Brain microvascular endothelial cell (primary cell): Measurements from ENCODE around the gene COL3A1.
A peak's percentile ranks its signal among the peaks of the same experiment; 100 is the strongest.

ENCODE experiments used
- DNase-seq: peaks from one replicate; pipeline ENCODE4 v3.0.0-alpha.2; 2020
- H3K27ac ChIP-seq: fragments of 250-450 bp; sonication (Bioruptor Pico); 2 replicates; pipeline ENCODE4 v1.5.1; 2020; ENCODE audit warnings: mild to moderate bottlenecking, moderate library complexity
- H3K27me3 ChIP-seq: fragments of 250-450 bp; sonication (Bioruptor Pico); replicated peaks from 2 replicates; pipeline ENCODE4 v1.5.1; 2020; ENCODE audit warnings: mild to moderate bottlenecking
- H3K36me3 ChIP-seq: fragments of 250-450 bp; sonication (Bioruptor Pico); replicated peaks from 2 replicates; pipeline ENCODE4 v1.5.1; 2020; ENCODE audit warnings: mild to moderate bottlenecking
- H3K4me3 ChIP-seq: 2 replicates; pipeline ENCODE4 v1.5.1; 2011; ENCODE audit warnings: low read depth, mild to moderate bottlenecking, control low read depth, low read length, moderate library complexity
- CTCF ChIP-seq: IDR thresholded peaks from 2 replicates; pipeline ENCODE4 v1.5.1; 2011; ENCODE audit warnings: low read depth, mild to moderate bottlenecking, moderate library complexity, low read length, control low read depth, inconsistent platforms; ENCODE audit errors: missing control alignments
- in situ Hi-C: cut with HindIII; loops from 2 replicates; pipeline ENCODE4 v1.10.0; 2017; ENCODE audit warnings: low sequenced_read_pairs, low pct_ligation_motif_present

COL3A1 gene

GRCh38 chr2:189002079-189002478 is 27.9 kb downstream of the COL3A1 start:
- in situ Hi-C loops = no loop called here
- H3K27me3 ChIP-seq = no peaks in the 10 kb centered on the region
- peak overlapping the region; percentile 70 for H3K27ac ChIP-seq
- H3K4me3 ChIP-seq = no peak overlapping the region
- peak; percentile 75 for DNase-seq
- no peak for TF ChIP-seq CTCF
- H3K36me3 ChIP-seq = peaks cover 84% of the 10 kb centered on the region

GRCh38 chr2:189008555-189009262 is 34.5 kb downstream of the COL3A1 start:
- in situ Hi-C loops = no loop called here
- Histone ChIP-seq H3K36me3 (peaks cover 79% of the 10 kb centered on the region), H3K27ac (no peak overlapping the region), H3K4me3 (no peak overlapping the region), H3K27me3 (no peaks in the 10 kb centered on the region)
- TF ChIP-seq CTCF = no peak
- no peak for DNase-seq

GRCh38 chr2:189010536-189010935 is 36.4 kb downstream of the COL3A1 start:
- Histone ChIP-seq H3K27me3 (no peaks in the 10 kb centered on the region), H3K36me3 (peaks cover 61% of the 10 kb centered on the region), H3K4me3 (no peak overlapping the region), H3K27ac (no peak overlapping the region)
- no peak for DNase-seq
- TF ChIP-seq CTCF = no peak
- in situ Hi-C loops = no loop called here

GRCh38 chr2:189012351-189012750 is 38.2 kb downstream of the COL3A1 start:
- no peak overlapping the region for H3K4me3 ChIP-seq
- TF ChIP-seq CTCF = no peak
- no peak for DNase-seq
- no peaks in the 10 kb centered on the region for H3K27me3 ChIP-seq
- peaks cover 47% of the 10 kb centered on the region for H3K36me3 ChIP-seq
- no peak overlapping the region for H3K27ac ChIP-seq
- in situ Hi-C loops = no loop called here

GRCh38 chr2:189013031-189013430 is 38.9 kb downstream of the COL3A1 start:
- no peaks in the 10 kb centered on the region for H3K27me3 ChIP-seq
- H3K27ac ChIP-seq = no peak overlapping the region
- in situ Hi-C loops = no loop called here
- peaks cover 41% of the 10 kb centered on the region for H3K36me3 ChIP-seq
- no peak overlapping the region for H3K4me3 ChIP-seq
- TF ChIP-seq CTCF = no peak
- no peak for DNase-seq
